ENCODE measurements around the gene RACGAP1. TPM values are rescaled to one million over a fixed set of nuclear protein-coding genes. Genes with fewer than 3 reads are reported as not detected.

Gene RACGAP1, protein sequence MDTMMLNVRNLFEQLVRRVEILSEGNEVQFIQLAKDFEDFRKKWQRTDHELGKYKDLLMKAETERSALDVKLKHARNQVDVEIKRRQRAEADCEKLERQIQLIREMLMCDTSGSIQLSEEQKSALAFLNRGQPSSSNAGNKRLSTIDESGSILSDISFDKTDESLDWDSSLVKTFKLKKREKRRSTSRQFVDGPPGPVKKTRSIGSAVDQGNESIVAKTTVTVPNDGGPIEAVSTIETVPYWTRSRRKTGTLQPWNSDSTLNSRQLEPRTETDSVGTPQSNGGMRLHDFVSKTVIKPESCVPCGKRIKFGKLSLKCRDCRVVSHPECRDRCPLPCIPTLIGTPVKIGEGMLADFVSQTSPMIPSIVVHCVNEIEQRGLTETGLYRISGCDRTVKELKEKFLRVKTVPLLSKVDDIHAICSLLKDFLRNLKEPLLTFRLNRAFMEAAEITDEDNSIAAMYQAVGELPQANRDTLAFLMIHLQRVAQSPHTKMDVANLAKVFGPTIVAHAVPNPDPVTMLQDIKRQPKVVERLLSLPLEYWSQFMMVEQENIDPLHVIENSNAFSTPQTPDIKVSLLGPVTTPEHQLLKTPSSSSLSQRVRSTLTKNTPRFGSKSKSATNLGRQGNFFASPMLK
- 21.5 and 23.4 TPM in 2 replicates for polyA plus RNA-seq (2012; rRNA removed)
- 25.5 and 28.2 TPM in 2 replicates for polyA plus RNA-seq (2012; cell fraction: cytosol; rRNA removed)
- polyA plus RNA-seq (2012; cell fraction: nucleus; rRNA removed), result 16.0 and 24.4 TPM in 2 replicates

- Histone ChIP-seq H3K36me3 (replicated peaks in 1 of 2; ENCODE audit: control insufficient read depth in 1 of 2, insufficient read depth in 2 of 2, low read length in 1 of 2) (no peaks in the 10 kb centered on the region), H3K4me1 (ENCODE audit: control insufficient read depth in 1 of 2, insufficient read depth in 2 of 2, low read depth in 1 of 2, low read length in 1 of 2) (peaks cover 0 to 2% of the 10 kb centered on the region in 2 experiments; a peak in 3 of 4 replicates), H3F3A (replicated peaks; ENCODE audit: insufficient read depth) (peaks cover 5% of the 10 kb centered on the region), H3K9me2 (no peaks in the 10 kb centered on the region), H3K27ac (ENCODE audit: low read depth in 2 of 2, low read length in 1 of 2) (peak within 1 kb of the TSS; percentile 40 to 86; a peak in 3 of 4 replicates), H3K79me2 (ENCODE audit: insufficient read depth) (peaks cover 49% of the 10 kb centered on the region), H3K9me3 (no peaks in the 10 kb centered on the region), H3K27me3 (ENCODE audit: insufficient read depth) (no peaks in the 10 kb centered on the region), H3K4me2 (peak within 1 kb of the TSS; percentile 66), H4K20me1 (ENCODE audit: insufficient read depth) (peaks cover 6% of the 10 kb centered on the region; the same call in 1 of the 2 replicates), H2AFZ (ENCODE audit: low read depth) (peak within 1 kb of the TSS; percentile 96), H3K9ac (peak within 1 kb of the TSS; percentile 74), H3K4me3 (ENCODE audit: low read depth in 2 of 2, low read length in 1 of 2) (peak within 1 kb of the TSS; percentile 67 to 73)
- peak; percentile 96 for DNase-seq
- peak; percentile 99 for TF ChIP-seq YY1 (IDR thresholded peaks at IDR 0.05; ENCODE audit: low read depth)
- TF ChIP-seq SMC3 (IDR thresholded peaks at IDR 0.05; ENCODE audit: low read depth, low read length), result no peak
- TF ChIP-seq PBX3 (IDR thresholded peaks at IDR 0.05), result 0 out of 2 replicates have a peak, but pooled peaks have one; percentile 13
- peak; percentile 98 for TF ChIP-seq CHD2 (IDR thresholded peaks at IDR 0.05; ENCODE audit: low read length, partially characterized antibody)
- TF ChIP-seq MAX (IDR thresholded peaks at IDR 0.05; ENCODE audit: low read depth), result peak; percentile 64; the same call in 1 of the 2 replicates
- peak; percentile 70 for TF ChIP-seq POLR2AphosphoS5 (IDR thresholded peaks at IDR 0.05; ENCODE audit: low read depth, low read length)
- TF ChIP-seq MXI1 (IDR thresholded peaks at IDR 0.05; ENCODE audit: low read depth, low read length), result peak; percentile 93
- TF ChIP-seq FOXM1 (IDR thresholded peaks at IDR 0.05; ENCODE audit: low read depth), result peak; percentile 99
- TF ChIP-seq EP300 (IDR thresholded peaks at IDR 0.05; ENCODE audit: borderline replicate concordance in 1 of 2, low read depth in 1 of 2, low read length in 1 of 2), result peak in 1 of 2 experiments; percentile 47; a peak in 1 of 4 replicates
- peak; percentile 52 for TF ChIP-seq FOXJ3 (CRISPR knock-in tag; IDR thresholded peaks at IDR 0.05)
- TF ChIP-seq, protein P1, sequence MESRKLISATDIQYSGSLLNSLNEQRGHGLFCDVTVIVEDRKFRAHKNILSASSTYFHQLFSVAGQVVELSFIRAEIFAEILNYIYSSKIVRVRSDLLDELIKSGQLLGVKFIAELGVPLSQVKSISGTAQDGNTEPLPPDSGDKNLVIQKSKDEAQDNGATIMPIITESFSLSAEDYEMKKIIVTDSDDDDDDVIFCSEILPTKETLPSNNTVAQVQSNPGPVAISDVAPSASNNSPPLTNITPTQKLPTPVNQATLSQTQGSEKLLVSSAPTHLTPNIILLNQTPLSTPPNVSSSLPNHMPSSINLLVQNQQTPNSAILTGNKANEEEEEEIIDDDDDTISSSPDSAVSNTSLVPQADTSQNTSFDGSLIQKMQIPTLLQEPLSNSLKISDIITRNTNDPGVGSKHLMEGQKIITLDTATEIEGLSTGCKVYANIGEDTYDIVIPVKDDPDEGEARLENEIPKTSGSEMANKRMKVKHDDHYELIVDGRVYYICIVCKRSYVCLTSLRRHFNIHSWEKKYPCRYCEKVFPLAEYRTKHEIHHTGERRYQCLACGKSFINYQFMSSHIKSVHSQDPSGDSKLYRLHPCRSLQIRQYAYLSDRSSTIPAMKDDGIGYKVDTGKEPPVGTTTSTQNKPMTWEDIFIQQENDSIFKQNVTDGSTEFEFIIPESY (IDR thresholded peaks at IDR 0.05; ENCODE audit: borderline replicate concordance, low read depth), result peak; percentile 95
- TF ChIP-seq GABPA (IDR thresholded peaks at IDR 0.05; ENCODE audit: low read depth), result peak; percentile 90
- TF ChIP-seq SIN3A (IDR thresholded peaks at IDR 0.05; ENCODE audit: borderline replicate concordance, low read depth, low read length), result peak; percentile 94
- TF ChIP-seq EZH2phosphoT487 (IDR thresholded peaks at IDR 0.05; ENCODE audit: borderline replicate concordance, low read depth), result no peak
- TF ChIP-seq, protein P2, sequence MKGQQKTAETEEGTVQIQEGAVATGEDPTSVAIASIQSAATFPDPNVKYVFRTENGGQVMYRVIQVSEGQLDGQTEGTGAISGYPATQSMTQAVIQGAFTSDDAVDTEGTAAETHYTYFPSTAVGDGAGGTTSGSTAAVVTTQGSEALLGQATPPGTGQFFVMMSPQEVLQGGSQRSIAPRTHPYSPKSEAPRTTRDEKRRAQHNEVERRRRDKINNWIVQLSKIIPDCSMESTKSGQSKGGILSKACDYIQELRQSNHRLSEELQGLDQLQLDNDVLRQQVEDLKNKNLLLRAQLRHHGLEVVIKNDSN (IDR thresholded peaks at IDR 0.05; ENCODE audit: borderline replicate concordance, low read depth), result peak; percentile 76; the same call in 1 of the 2 replicates
- peak; percentile 96 for TF ChIP-seq ELF1 (IDR thresholded peaks at IDR 0.05)
- no peak; the same call in 1 of the 2 replicates for TF ChIP-seq TAF1 (IDR thresholded peaks at IDR 0.05; ENCODE audit: borderline replicate concordance, low read depth, low read length)
- TF ChIP-seq RFX5 (IDR thresholded peaks at IDR 0.05; ENCODE audit: low read length), result peak; percentile 66
- peak; percentile 59; the same call in 1 of the 2 replicates for TF ChIP-seq NRF1 (IDR thresholded peaks at IDR 0.05; ENCODE audit: low read depth, low read length)
- no peak for TF ChIP-seq TCF12 (IDR thresholded peaks at IDR 0.05)
- ChIA-PET POLR2A (interaction anchor here (0.8 to 1.6 kb wide), 5 partner anchors 9 to 156 kb away, joined by 3 to 4 read pairs (median 3); no protein-coding TSS in a partner anchor), CTCF (interaction anchor here (0.8 to 2.3 kb wide), 11 partner anchors 9 to 59 kb away, joined by 3 to 17 read pairs (median 4); no protein-coding TSS in a partner anchor)
- WGBS (ENCODE audit: low lambda C conversion rate), result 7% methylated on average over 47 of the region's 47 CpGs
Measured at GRCh38 chr12:50025187-50026059, at the start of gene RACGAP1. Gene RACGAP1 (minus strand): TSS chr12:50025494. CDS start chr12:50016715, 8,779 bp downstream.
